GM21390 (cell line): ENCODE measurements around the gene UBTF.

ENCODE experiments used
- ATAC-seq: cut with Tn5 transposase; IDR thresholded peaks from one replicate; pipeline ENCODE4 v1.9.1; 2021; ENCODE audit not compliant: unreplicated experiment

UBTF gene

DNA sequence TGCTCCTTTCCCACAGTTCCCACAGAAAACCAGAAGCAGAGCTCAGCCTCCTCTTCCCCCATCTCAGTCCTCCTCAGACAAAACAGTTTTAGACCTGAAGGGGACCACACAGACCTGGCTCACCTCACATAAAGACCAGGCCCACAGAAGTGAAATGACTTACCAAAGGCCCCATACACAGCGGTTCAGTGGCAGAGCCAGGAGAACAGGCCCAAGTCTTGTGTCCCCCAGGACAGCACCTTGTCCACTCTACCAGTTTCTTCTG is 5.3 kb downstream of the UBTF start:
- ATAC-seq, result no peak

DNA sequence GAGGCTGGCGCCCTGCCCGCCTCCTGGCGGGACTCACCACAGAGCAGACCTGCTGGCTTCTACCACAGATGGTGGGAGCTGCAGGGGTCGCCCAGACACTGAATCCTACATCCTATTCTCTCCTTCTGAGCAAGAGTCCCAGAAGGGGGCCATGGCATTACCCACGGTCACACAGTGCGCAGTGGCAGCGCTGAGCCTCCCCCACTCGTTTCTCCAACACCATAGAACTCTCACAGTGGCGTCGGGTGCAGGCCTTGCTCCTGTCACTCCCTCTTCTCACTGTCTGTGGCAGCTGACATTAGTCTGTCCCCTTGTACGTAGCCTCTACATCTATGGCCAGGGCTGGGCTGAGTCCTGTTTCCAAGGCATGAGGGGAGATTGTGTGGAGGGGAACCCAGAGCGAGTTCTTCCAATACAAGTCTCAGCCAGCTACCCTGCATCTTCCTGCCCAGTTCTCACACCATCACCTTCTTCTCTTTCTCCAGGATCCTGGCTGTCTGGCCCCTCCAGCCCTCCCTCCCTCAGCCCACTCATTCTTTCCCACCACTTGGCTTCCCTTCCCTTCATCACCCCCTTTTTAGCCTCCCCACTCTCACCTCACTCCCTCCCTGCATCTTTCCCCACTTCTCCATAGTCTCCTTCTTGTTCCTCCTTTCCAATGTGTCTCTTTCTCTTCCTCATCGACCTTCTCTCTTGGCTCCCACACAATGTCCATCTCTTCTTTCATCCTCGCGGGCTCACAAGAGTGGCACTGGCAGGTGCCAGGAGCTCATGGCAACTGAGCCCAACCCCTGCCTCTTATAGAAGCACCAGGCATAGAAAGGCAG is 5.9 kb downstream of the UBTF start:
- ATAC-seq, result no peak

DNA sequence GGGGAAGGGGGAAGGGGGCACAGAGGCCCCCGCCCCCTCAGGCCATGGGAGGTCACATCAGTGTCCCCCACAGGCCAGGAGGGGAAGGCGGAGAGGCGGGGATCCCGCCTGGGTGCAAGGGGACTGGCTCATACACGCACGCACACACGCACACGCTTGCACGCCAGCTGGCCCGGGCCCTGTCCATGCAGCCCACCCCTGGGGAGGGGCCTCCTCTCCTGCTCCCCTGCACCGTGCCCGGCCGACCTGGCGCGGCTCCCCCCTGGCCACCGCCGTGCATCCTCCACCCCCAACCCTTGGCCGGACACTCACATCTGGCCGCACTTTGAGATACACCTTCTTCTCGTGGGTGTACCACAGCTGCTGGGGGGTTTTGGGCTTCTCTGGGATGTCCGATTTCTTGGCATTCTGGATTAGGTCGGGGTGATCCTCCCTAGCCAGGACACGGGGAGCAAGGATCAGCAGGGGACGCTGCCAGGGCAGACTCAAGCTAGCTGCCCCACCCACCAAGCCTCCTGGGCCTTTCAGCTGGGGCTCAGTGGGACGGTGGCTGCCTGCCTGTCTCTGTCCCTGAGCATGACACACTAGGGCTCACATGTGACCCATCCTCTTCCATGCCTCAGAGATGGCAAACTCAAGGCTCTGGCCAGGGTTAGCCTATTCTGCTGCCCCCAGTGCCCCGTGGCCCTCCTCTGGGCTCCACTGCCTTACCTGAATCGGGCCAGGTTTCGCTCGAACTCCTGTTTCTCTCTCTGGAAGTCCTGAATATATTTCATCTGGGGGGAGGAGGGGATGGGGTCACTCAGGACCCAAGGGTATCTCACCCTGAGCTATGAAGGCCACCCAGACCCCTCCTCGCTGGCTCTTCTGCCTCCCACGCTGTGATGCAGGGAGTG is 6.7 kb downstream of the UBTF start:
- no peak for ATAC-seq

DNA sequence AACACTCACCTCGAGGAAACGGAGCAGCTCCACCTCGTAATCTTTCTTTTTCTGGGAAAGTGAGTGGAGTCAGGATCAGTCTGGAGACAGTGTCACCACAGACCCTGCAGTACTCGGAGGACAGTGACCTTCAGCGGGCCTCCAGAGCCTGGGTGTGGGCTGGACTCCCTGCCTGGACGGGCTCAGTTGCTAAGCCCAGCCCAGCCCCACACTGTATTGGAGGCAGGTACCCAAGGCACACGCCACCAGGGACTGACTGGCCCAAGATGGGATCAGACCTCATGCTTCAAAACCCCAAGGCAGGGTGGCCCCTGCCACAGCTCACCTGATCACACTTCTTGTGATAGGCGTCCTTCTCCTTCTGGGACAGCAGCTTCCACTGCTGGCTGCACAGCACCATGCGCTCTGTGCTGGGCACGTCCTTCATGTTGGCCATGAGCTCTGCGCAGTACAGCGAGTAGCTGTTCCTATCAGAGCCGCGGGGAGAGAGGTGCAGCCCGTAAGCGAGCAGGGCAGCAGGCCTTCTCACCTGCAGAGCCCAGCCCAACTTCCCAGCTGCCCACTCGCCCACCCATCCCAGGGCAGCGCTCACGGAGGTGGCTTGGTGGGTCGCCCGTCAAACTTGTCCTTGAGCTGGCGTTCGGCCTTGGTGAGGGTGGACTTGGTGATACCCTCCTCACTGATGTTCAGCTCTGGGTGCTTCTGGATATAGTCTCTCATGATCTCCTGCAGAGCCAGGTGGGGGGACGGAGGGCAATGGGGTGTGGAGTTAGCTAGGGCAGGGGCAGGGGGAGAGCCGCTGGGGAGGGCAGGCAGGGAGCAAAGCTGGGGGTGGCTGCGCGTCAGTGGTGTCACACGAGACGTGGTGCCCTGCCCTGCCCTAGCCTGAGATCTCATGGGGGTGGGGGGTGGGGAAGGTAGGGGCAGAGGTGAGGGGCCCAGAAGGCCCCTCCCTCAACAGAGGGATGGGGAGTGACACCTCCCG is 7.9 kb downstream of the UBTF start:
- ATAC-seq, result no peak

DNA sequence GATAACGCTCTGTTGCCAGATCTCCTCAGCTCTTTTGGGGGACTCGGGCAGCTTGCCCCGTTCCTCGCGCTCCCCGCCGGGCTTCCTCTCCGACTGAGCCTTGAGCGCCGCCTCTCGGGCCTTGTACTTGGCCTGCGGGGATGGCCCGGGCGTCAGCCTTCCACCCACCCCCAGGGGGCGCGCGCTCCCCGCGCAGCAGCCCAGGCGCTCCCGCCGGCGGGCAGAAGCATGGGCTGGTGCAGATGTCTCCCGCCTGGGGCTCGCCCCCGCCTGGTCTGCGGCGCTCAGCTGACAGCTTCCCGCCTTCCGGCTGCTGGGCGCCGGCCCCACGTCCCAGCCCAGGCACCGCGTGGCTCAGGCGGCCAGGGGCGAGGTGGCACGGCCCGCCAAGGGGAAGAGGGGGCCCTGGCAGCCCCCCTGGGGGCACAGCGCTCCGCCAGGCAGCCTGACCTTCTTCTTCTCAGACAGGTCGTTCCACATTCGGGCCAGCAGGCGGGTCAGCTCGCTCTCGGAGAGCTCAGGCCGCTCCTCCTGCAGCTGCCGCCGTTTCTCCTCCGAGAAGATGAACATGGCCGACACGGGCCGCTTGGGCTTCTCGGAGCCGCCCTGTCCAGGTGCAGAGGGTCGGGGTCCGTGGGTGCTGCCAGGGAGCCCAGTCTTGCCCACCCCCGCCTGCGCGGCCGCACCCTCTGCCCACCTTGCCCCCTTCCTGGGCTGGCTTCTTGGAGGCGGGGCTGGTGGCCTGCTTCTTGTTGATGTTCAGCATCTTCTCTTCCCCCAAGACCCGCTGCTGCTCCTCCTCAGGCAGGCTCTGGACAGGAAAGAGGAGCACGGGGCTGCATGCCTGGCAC is 8.9 kb downstream of the UBTF start:
- peak; percentile 59 for ATAC-seq

DNA sequence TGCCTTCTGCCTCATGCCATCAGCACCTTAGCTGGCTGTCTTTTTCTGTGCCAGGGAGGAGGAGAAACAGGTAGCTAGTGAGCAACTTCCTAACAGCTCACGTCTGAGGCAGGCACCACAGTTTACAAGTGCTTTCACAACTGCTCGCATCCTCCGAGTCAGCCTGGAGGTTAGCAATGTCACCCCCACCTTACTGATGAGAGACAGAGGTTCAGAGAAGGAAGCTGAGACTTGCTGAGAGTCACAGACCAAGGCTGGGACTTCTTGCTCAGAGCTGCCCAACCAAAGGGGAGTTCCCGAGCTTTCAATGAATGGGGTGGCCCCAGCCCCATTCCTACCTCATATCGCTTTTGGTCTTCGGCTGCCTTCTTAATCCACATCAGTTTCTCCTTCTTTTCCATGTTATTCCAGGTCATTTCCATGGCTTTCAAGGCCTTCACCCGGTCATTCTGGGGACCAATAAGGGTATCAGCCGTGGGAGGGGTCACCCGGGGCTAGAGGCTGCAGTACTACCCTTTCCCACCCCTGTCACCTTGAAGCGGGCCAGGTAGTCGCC is 9.6 kb downstream of the UBTF start:
- no peak for ATAC-seq

DNA sequence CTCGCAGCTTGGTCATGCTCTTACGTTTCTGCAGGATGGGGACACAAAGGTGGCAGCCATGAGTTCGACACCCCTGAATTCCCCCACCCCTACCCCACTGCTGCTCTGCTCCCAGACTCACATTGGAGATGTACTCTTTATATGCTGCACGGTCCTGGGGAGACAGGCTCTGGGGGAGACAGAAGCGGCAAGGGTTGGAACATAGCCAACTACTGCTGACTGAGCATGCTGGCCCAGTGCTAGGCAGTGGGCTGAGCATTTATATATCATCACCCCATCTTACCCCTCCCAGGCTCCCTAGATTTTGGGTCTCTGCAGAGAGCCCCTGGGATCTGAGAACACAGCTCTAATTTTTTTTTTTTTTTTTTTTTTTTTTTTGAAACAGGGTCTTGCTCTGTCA is 11.7 kb downstream of the UBTF start:
- no peak for ATAC-seq

DNA sequence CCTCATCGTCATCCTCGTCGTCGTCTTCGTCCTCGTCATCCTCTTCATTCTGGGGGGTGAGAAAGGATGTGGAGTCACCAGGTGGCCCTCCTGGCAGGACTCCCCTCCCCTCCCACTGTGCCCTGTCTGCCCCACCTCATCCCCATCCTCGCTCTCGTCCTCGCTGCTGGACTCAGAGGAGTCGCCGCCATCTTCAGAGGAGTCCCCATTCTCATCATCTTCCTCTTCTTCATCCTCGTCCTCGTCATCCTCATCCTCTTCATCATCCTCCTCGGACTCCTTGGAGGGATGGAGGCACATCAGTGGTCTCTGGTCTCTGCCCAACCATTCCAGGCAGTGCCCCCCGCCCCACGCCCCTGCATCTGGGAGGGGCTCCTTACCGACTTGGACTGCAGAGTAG is 12.2 kb downstream of the UBTF start:
- no peak for ATAC-seq

DNA sequence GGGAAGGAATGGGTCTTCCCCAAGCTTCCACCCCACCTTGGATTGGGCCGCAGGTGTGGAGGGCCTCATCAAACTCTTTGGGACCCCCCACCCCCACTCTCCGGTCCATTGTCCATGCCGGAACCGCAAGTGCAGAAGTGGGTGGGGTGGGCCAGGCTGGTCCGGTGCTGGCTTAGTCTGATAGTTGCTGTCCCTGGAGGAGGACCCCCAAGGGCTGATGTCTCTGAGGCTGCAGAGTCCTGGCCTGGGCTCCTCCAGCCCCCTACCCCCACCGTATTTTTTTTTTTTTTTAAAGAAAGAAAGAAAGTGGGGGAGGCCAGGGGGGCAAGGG is 12.7 kb downstream of the UBTF start:
- ATAC-seq, result no peak

DNA sequence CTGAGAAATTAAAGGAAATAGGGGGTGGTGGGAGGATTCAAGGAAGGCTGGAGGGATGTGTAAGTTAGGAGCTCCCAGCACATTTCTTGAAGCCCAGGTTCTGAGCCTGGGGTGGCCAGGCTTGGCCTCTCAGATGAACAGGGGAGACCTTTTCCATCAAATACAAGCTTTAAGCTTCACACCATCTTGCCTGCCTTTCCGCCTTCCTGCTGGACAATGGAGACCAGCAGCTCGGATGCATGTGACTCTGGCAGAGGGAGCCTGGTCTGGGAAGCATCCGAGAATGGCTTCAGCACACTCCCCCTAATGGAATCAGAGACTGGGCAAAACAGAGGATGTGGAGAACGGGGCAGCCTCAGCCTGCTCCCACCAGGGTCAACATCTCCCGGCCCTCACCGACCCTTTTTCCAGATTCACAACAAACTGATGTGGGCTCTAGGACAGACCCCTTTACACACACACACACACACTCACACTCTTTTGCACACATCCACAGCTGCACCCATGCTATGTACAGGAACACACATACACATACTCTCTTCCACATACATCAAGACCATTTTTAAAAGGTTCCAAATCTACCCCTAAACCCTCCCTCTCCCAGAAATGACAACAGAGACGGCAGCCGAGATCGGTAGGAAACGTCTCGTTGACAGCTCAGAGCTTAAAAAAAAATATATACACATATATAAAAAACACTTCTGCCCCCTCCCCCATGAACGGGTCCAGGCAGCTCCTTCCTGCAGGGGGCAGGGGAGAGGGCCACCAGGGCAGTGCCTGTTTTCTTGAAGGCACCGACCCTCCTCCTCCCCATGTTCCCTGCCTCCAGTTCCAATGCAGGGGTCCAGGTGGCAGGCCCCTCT is 13.3 kb downstream of the UBTF start:
- no peak for ATAC-seq

DNA sequence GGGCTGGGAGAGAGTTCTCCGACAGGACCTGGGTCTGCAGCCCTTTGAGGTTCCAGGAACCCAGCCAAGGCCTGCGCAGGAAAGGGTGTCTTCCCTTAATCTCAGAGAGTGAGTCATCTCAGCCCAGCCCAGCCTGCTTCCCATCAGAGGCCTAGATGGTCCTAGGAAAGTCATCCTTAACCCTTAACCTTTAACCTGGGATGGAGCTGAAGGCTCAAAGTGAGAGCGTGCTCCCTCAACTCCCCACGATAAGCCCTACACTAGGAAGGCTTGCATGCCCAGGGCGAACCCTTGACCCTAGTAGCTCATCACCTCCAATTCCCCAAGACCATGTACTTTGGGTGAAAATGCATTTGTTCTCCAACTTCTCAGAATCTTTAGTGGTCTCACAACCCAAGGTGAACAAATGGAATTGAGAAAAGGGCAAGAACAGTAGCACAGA is 15.0 kb downstream of the UBTF start:
- ATAC-seq, result no peak

DNA sequence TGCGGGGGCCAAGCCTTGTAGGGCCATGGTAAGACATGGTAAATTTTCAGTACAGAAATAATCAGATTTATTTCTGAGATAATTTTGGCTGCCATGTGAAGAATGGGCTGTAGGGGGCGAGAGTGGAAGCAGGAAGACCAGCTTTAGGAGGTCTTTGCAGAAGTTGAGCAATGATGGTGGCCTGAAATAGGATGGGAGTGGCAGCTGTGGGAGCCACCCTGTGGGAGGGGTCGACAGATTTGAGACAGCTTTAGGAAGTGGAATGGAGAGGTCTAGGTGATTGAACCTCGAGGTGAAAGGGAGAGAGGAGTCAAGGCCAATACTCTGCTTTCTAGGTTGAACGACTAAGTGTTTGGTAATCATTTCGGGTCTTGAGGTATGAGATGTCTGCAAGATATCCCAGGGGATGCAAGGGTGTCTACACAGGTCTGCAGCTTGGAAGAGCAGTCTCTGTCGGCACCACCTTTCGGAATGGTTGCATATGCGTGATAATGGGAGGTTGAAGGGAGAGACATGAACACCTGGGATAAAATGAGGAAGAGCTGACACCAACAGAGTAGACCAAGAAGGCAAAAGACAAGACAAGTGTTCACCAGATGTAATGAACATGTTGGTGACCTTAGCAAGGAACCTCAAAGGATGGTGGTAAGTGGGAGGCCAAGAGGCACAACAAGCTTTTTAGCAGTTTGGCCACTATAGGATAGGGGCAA is 15.6 kb downstream of the UBTF start:
- no peak for ATAC-seq

DNA sequence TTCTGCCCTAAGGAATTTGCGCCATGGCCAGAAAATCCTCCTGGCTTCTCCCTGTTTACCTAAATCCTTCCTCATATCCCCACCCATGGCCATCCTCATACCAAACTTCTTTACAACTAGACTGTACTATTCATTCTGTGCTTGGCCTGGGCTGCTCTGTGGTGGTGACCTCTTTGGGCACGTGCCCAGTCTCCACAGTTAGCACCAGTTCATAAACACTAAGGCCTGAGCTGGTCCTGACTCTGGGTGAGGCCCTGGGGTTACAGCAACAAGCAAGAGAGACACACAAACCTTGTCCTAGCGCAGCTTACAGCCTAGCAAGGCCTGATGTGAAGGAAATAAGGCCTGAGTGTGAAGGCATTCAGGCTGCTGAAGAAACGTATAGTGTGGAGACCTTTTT is 16.7 kb downstream of the UBTF start:
- no peak for ATAC-seq

DNA sequence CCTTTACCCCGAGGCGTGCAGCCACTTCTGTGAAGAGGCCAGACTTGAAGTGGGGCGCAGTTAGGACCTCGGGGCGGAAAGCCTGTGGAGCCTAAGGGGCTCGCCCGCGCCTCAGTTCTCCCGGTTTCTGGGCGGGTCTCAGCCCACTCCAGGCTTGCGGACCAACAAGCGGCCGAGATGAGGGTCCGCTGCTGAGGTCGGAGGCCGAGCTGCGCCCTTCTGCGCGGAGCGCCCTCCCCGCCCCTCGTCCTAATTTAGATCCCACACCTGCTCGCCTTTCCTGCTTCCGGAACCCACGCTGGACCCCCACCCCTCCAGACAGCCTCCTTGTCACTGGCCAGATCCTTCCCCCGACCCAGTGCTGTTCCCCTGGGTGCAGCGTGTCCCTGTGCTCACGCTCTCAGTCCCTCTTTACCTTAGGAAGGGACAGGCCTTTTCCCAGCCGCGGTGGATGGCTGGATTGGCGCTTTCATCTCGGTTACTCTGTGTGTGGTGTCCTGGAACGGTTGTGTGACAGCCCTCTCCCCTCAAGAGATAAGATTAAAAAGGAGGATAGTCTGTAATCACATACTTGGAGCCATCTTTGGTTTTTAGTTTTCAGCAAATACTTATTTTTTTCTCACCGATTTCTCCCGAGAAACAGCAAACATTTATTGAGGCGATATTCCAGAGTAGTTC is 18.9 kb downstream of the UBTF start:
- ATAC-seq, result no peak

DNA sequence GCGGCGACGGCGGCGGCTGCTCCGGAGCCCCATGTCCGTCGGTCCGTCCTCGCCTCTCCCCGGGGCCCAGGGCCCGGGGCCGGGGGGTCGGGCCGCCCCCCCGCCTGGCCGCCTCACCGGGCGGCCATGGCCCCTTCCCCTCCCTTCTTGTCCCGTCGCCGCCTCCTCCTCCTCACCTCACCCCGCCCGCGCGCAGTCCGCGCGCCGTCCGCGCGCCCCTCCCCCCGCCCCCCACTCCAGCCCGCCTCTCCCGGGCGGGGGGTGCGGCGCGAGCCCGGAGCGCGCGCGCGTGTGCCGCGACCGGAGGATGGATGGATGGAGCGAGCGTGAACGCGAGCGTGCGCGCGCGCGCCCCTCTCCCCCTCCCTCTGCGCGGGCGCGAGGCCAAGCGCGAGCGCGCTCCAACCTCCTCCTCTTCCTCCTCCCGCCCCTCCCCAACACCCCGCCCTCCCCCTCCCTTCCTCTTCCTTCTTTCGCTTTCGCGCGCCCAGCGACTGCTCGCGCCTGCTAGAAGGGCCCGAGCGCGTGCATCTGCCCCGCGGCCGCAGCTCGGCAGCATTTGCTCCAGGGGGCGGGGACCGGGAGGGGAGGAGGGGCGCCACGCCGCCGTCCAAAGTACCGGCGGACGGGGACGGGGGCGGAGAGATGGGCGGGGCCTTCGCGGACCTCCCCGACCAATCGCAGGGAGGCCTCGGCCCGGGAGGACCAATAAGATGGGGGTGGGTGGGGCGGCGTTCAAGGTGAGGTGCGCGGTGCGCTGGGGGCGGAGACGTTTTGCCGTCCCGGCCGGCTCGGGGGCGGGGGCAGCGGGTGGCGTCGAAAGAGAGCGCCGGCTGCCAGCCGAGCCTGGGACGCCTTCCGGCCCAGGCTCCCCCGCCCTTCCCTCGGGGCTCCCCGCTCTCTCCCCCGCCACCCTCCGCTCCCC is 19.7 kb downstream of the UBTF start, which contains the start of gene ATXN7L3:
TSS of gene ATXN7L3 (minus strand) at position 332 of the 925 bp plus-strand sequence. CDS start 1,814 bp downstream, outside the sequence.
- peak; percentile 63 for ATAC-seq

DNA sequence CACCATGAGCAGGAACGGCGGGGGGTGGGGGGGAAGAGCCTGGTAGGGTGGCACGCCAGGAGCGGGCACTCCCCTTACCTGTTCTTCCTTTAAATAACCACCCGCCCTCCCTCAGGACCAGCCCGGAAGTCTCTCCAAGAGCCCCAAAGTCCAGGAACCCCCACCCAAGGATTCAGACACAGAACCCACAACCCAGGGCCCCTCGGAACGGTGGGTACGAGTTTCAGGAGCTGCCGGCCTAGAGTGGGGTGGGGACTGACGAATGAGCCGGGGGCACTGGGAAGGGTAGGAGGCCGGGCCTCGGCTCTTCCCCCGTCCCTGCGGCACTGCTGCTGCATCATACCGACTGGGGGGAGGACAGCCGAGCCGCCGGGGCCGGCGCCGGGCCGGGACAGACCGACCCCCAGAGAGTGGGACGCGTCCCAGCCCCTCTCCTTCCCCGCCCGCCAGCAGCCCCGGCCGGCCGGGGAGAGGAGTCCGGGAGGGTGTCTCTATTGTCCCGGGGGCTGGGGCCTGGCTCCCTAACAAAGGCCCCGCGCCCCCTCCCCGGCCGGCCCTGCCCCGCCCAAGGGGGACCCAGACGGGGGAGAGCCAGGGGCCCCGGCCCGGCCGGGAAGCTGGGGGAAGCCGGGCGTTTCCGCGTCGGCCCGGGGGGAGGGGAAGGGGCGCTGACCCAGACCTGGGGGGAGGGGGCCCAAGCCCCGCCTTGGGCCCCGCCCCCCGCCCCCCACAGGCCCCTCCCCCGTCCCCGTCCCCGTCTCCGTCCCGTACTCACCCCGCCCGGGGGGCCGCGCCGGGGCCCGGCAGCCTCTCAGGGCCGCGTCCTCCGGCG is 20.5 kb downstream of the UBTF start:
- ATAC-seq, result peak; percentile 12
